ENCODE data around the gene LRRC23. TPM values are rescaled to one million over a fixed set of nuclear protein-coding genes. Genes with fewer than 3 reads are reported as not detected.

LRRC23 gene
- total RNA-seq, 2 experiments from 2014 or later = 3.2 to 4.7 TPM

DNA sequence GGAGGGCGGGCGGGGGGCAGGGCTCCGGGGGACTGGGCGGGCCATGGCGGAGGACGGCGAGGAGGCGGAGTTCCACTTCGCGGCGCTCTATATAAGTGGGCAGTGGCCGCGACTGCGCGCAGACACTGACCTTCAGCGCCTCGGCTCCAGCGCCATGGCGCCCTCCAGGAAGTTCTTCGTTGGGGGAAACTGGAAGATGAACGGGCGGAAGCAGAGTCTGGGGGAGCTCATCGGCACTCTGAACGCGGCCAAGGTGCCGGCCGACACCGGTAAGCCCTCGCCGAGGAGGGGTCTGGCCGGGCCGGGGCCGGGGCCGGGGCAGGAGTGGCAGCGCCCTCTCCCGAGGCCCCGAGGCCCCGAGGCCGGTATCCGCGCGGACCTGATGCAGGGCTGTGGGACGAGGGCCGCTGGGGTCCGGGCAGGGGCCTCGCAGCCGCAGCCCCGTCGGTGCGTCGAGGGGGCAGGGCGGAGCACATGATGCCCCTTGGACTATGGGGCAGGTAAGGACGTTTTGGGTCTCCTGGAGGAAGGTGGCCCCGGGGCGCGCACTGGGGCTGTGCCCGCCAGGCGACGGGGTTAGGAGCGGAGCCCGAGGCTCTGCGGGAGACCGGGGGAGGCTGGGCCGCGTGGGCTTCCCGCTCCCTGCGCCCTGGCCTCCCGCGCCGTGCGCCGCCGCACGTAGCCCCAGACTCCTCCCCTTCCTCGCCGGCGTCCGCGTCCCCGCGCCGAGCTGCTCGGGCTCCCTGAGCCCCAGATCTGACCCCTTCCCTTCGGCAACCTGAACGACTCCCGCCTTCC lies 37.0 kb upstream of the LRRC23 start, which contains the start of gene TPI1:
Gene TPI1, plus strand, starts transcription at position 119 of the 798 bp plus-strand sequence. Its CDS starts 36 bp downstream, at position 155.
- Histone ChIP-seq H3K27me3 (ENCODE audit: control insufficient read depth in 1 of 2, insufficient read depth in 2 of 2, low read length in 2 of 2) (no peaks in the 10 kb centered on the region), H3K4me1 (ENCODE audit: insufficient read depth, low read length) (peaks cover 53% of the 10 kb centered on the region), H3K4me3 (ENCODE audit: low read length) (peak within 1 kb of the TSS; percentile 68), H3K9me3 (ENCODE audit: control insufficient read depth in 1 of 2, insufficient read depth in 1 of 2, low read length in 2 of 2) (no peaks in the 10 kb centered on the region), H3K36me3 (ENCODE audit: insufficient read depth, low read length) (peaks cover 46% of the 10 kb centered on the region), H3K27ac (ENCODE audit: low read depth in 1 of 2, low read length in 2 of 2) (peak within 1 kb of the TSS; percentile 73 to 78)
- intact Hi-C loops (cut with DNase I, micrococcal nuclease) = loop anchor here (2.0 to 5.0 kb wide), 5 partner anchors 15 to 245 kb away; partner anchors contain the start of genes C12orf57 (in 1 of the 2), C1R (in 1 of the 2), RNU7-1 (in 1 of the 2) and USP5 (in 1 of the 2)
- POLR2A ChIA-PET = interaction anchor here (1.0 to 5.7 kb wide), 15 partner anchors 14 to 240 kb away, joined by 3 to 90 read pairs (median 6); partner anchors contain the start of genes C12orf57, CDCA3, COPS7A and ENO2
- peaks cover 56% of the 10 kb centered on the region for H3K4me1 Mint-ChIP-seq (ENCODE audit: low read depth)
- H3K27me3 Mint-ChIP-seq = no peaks in the 10 kb centered on the region
- H3K4me3 Mint-ChIP-seq = peak within 1 kb of the TSS; percentile 94
- H3K36me3 Mint-ChIP-seq (ENCODE audit: low read depth) = peaks cover 56% of the 10 kb centered on the region
- DNase-seq = peak; percentile 55 to 88 (median 72)
- ATAC-seq (ENCODE audit: poor library complexity) = peak; percentile 64
- TF ChIP-seq, protein P1, sequence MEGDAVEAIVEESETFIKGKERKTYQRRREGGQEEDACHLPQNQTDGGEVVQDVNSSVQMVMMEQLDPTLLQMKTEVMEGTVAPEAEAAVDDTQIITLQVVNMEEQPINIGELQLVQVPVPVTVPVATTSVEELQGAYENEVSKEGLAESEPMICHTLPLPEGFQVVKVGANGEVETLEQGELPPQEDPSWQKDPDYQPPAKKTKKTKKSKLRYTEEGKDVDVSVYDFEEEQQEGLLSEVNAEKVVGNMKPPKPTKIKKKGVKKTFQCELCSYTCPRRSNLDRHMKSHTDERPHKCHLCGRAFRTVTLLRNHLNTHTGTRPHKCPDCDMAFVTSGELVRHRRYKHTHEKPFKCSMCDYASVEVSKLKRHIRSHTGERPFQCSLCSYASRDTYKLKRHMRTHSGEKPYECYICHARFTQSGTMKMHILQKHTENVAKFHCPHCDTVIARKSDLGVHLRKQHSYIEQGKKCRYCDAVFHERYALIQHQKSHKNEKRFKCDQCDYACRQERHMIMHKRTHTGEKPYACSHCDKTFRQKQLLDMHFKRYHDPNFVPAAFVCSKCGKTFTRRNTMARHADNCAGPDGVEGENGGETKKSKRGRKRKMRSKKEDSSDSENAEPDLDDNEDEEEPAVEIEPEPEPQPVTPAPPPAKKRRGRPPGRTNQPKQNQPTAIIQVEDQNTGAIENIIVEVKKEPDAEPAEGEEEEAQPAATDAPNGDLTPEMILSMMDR (IDR thresholded peaks at IDR 0.05) = no peak
- CTCF ChIA-PET = interaction anchor here (1.1 to 10.3 kb wide), 5 partner anchors 15 to 150 kb away, joined by 3 to 153 read pairs (median 6); partner anchors contain the start of genes CDCA3, LPCAT3 and USP5
- no peaks in the 10 kb centered on the region for H3K9me3 Mint-ChIP-seq
- peak within 1 kb of the TSS; percentile 80 for H3K27ac Mint-ChIP-seq

DNA sequence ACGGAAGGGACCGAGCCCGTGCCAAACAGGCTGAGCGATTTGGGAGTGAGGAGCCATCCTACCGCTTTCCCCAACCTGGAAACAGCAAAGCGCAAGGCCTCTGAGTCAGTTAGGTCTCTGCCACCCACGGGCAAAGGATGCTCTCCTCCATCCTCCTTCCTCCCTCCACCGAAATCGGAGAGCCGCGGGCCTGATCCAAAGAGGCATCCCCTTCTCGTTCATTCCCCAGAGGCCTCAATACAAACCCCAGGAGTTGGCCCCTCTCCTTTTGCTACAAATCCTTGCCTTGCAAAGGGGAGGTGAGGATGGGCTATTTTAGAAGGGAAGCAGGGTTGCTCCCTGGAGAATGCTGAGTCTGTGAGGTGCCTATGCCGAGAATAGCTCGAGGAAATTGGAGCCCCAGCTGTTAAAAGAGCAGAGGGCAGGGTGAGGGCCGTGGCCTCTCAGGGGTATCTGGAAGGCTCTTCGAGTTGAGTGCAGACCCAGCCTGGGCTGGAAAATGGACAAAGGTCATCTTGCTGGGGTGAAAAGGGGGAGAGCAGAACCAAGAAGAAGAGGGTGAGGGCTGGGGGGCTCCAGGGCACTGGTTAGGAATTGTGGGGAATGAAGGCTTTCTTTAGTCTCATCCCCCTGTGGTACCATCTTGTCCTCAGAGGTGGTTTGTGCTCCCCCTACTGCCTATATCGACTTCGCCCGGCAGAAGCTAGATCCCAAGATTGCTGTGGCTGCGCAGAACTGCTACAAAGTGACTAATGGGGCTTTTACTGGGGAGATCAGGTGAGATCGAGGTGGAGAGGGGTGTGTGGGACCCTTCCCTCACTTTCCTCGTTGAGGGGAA lies 36.2 kb upstream of the LRRC23 start:
- peaks cover 54% of the 10 kb centered on the region for H3K36me3 Mint-ChIP-seq (ENCODE audit: low read depth)
- ATAC-seq (ENCODE audit: poor library complexity) (no peak), DNase-seq (peak in 2 of 14 experiments; percentile 5 to 46)
- H3K4me1 Mint-ChIP-seq (ENCODE audit: low read depth) = peaks cover 59% of the 10 kb centered on the region
- H3K4me3 ChIP-seq (ENCODE audit: low read length) = peak overlapping the region; percentile 68
- H3K4me3 Mint-ChIP-seq = peak overlapping the region; percentile 70
- TF ChIP-seq, protein P1 (IDR thresholded peaks at IDR 0.05) = no peak
- H3K27ac ChIP-seq (ENCODE audit: low read depth in 1 of 2, low read length in 2 of 2) = peak overlapping the region; percentile 61 to 73
- H3K36me3 ChIP-seq (ENCODE audit: insufficient read depth, low read length) = peaks cover 38% of the 10 kb centered on the region
- ChIA-PET CTCF (interaction anchor here (0.9 to 10.3 kb wide), 18 partner anchors 16 to 259 kb away, joined by 3 to 153 read pairs (median 6); partner anchors contain the start of genes C12orf57, C1RL, CDCA3 and ENO2), POLR2A (interaction anchor here (0.8 to 5.7 kb wide), 15 partner anchors 15 to 239 kb away, joined by 3 to 90 read pairs (median 7); partner anchors contain the start of genes C12orf57, CDCA3, COPS7A and ENO2)
- no peaks in the 10 kb centered on the region for H3K27me3 ChIP-seq (ENCODE audit: control insufficient read depth in 1 of 2, insufficient read depth in 2 of 2, low read length in 2 of 2)
- H3K4me1 ChIP-seq (ENCODE audit: insufficient read depth, low read length) = peaks cover 57% of the 10 kb centered on the region
- peak overlapping the region; percentile 67 for H3K27ac Mint-ChIP-seq
- no peaks in the 10 kb centered on the region for H3K9me3 Mint-ChIP-seq
- no peaks in the 10 kb centered on the region for H3K9me3 ChIP-seq (ENCODE audit: control insufficient read depth in 1 of 2, insufficient read depth in 1 of 2, low read length in 2 of 2)
- H3K27me3 Mint-ChIP-seq = no peaks in the 10 kb centered on the region
- intact Hi-C loops (cut with DNase I, micrococcal nuclease) = loop anchor here (1.0 to 5.0 kb wide), 8 partner anchors 16 to 245 kb away; partner anchors contain the start of genes C1R (in 2 of the 2), C12orf57 (in 1 of the 2), RNU7-1 (in 1 of the 2) and USP5 (in 1 of the 2)
